Stimulated activated naive CD8-positive, alpha-beta T cell treated with anti-CD3 and anti-CD28 coated beads, Interleukin-15, Interleukin-2, amounts not matched to agents 100 ng/mL and 50 ng/mL, for 24 hours (primary cell): ENCODE measurements around the gene TIPIN.
"Not testable (repeated sequence)": the region's sequence is repeated elsewhere in the genome, so short reads cannot be mapped to it uniquely, and the experiment has no call there.

Source experiments
- H3K27ac Mint-ChIP-seq: one replicate; pipeline ENCODE4 v1.8.0; 2021; ENCODE audit warnings: mild to moderate bottlenecking, mixed read lengths
- H3K27me3 Mint-ChIP-seq: one replicate; pipeline ENCODE4 v1.8.0; 2021; ENCODE audit warnings: mixed read lengths
- H3K36me3 Mint-ChIP-seq: one replicate; pipeline ENCODE4 v1.8.0; 2021; ENCODE audit warnings: low read depth, mixed read lengths
- H3K4me1 Mint-ChIP-seq: one replicate; pipeline ENCODE4 v1.8.0; 2021; ENCODE audit warnings: low read depth, mixed read lengths
- H3K4me3 Mint-ChIP-seq: one replicate; pipeline ENCODE4 v1.8.0; 2021; ENCODE audit warnings: mild to moderate bottlenecking, mixed read lengths
- H3K9me3 Mint-ChIP-seq: one replicate; pipeline ENCODE4 v1.8.0; 2021; ENCODE audit warnings: mixed read lengths

The TIPIN gene

DNA sequence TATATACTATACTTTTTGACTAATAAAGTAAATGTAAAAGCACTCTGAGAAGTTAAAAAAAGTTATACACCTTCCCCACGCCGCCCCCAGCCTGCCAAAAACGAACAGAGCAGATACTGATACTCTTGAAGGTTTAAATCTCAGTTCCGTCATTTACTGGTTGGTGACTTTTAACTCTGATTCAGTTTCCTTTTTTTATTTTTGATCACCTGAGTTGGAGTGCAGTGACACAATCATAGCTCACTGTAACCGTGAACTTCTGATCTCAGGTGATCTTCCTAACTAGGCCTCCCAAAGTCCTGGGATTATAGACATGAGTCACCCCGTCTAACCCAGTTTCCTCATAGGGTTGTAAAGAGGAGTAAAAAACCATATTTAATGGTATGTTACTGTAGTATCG lies 3.3 kb upstream of the TIPIN start:
- Mint-ChIP-seq H3K4me3 (no peak overlapping the region), H3K27me3 (no peaks in the 10 kb centered on the region), H3K27ac (no peak overlapping the region), H3K9me3 (no peaks in the 10 kb centered on the region), H3K4me1 (peaks cover 25% of the 10 kb centered on the region), H3K36me3 (peaks cover under 1% of the 10 kb centered on the region)

GRCh38 chr15:66356077-66356358 lies 467 bp downstream of the TIPIN start:
- peaks cover 23% of the 10 kb centered on the region for H3K36me3 Mint-ChIP-seq
- peak overlapping the region; percentile 99 for H3K27ac Mint-ChIP-seq
- no peaks in the 10 kb centered on the region for H3K9me3 Mint-ChIP-seq
- no peaks in the 10 kb centered on the region for H3K27me3 Mint-ChIP-seq
- H3K4me1 Mint-ChIP-seq: peaks cover 33% of the 10 kb centered on the region
- H3K4me3 Mint-ChIP-seq: peak overlapping the region; percentile 90

DNA sequence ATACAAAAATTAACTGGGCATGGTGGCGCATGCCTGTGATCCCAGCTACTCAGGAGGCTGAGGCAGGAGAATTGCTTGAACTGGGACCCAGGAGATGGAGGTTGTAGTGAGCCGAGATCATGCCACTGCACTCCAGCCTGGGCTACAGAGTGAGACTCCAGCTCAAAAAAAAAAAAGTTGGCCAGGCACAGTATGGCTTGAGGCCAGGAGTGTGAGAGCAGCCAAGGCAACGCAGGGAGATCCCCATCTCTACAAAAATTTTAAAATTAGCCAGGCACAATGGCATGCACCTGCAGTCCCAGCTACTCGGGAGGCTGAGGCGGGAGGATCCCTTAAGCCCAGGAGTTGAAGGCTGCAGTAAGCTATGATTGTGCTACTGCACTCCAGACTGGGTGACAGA lies 8.0 kb downstream of the TIPIN start:
- H3K27me3 Mint-ChIP-seq, H3K4me3 Mint-ChIP-seq, H3K9me3 Mint-ChIP-seq, H3K27ac Mint-ChIP-seq, H3K4me1 Mint-ChIP-seq: not testable (repeated sequence)
- H3K36me3 Mint-ChIP-seq: peaks cover 44% of the 10 kb centered on the region

DNA sequence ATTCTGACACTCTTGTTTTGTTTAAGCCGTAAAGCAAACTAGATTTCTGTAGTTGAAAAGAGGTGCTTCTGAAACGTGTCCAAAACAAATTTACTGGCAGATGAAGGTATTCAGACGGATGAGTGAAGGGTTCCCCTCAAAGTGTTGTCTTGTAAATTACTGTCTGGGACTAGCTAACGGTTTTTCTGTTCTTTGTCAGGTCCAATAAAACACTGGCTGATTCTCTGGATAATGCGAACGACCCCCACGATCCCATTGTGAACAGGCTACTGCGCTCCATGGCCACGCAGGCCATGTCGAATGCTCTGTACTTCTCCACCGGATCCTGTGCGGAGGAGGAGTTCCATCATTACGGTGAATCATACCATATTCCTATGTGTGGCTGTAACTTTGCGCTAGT lies 27.7 kb downstream of the TIPIN start:
- Mint-ChIP-seq H3K36me3 (peaks cover 62% of the 10 kb centered on the region), H3K27ac (no peak overlapping the region), H3K9me3 (no peaks in the 10 kb centered on the region), H3K4me1 (no peaks in the 10 kb centered on the region), H3K27me3 (no peaks in the 10 kb centered on the region), H3K4me3 (no peak overlapping the region)

DNA sequence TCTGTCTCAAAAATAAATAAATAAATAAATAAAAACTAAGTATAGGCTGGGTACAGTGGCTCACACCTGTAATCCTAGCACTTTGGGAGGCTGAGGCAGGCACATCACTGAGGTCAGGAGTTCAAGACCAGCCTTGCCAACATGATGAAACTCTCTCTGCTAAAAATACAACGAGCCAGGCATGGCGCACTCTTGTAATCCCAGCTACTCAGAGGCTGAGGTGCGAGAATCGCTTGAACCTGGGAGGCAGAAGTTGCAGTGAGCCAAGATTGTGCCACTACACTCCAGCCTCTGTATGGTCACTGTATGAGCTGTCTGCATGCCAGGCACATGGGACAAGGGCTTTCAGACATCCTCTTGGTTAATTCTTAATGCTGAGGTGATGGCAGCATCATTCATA lies 28.7 kb downstream of the TIPIN start:
- Mint-ChIP-seq H3K9me3 (no peaks in the 10 kb centered on the region), H3K4me1 (no peaks in the 10 kb centered on the region), H3K4me3 (no peak overlapping the region), H3K36me3 (peaks cover 65% of the 10 kb centered on the region), H3K27me3 (no peaks in the 10 kb centered on the region), H3K27ac (no peak overlapping the region)

GRCh38 chr15:66326051-66326450 lies 30.4 kb downstream of the TIPIN start:
- Mint-ChIP-seq H3K27me3 (no peaks in the 10 kb centered on the region), H3K36me3 (peaks cover 62% of the 10 kb centered on the region), H3K4me1 (no peaks in the 10 kb centered on the region), H3K9me3 (no peaks in the 10 kb centered on the region), H3K4me3 (no peak overlapping the region), H3K27ac (no peak overlapping the region)

- no peak overlapping the region for H3K4me3 Mint-ChIP-seq
- no peaks in the 10 kb centered on the region for H3K9me3 Mint-ChIP-seq
- H3K27me3 Mint-ChIP-seq: no peaks in the 10 kb centered on the region
- H3K36me3 Mint-ChIP-seq: peaks cover 59% of the 10 kb centered on the region
- H3K27ac Mint-ChIP-seq: peak overlapping the region; percentile 75
- H3K4me1 Mint-ChIP-seq: peaks cover 5% of the 10 kb centered on the region
Observed at GRCh38 chr15:66323312-66323928, 33.1 kb downstream of the TIPIN start.

GRCh38 chr15:66312144-66312543 lies 44.3 kb downstream of the TIPIN start:
- H3K4me1 Mint-ChIP-seq: peaks cover 7% of the 10 kb centered on the region
- H3K36me3 Mint-ChIP-seq: peaks cover 60% of the 10 kb centered on the region
- H3K9me3 Mint-ChIP-seq: no peaks in the 10 kb centered on the region
- no peaks in the 10 kb centered on the region for H3K27me3 Mint-ChIP-seq
- H3K27ac Mint-ChIP-seq: no peak overlapping the region
- H3K4me3 Mint-ChIP-seq: no peak overlapping the region

DNA sequence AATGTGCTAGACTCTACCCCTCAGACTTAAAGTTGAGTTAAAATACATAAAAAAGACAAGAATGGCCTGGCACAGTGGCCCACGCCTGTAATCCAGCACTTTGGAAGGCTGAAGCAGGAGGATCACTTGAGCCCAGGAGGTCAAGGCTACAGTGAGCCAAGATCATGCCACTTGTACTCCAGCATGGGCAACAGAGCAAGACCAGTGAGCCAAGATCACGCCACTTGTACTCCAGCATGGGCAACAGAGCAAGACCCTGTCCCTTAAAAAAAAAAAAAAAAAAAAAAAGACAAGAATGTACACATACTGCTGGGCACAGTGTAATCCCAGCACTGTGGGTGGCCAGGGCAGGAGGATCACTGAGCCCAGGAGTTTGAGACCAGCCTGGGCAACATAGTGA lies 45.7 kb downstream of the TIPIN start:
- Mint-ChIP-seq H3K27ac (no peak overlapping the region), H3K36me3 (peaks cover 51% of the 10 kb centered on the region), H3K4me3 (no peak overlapping the region)

GRCh38 chr15:66309828-66310227 lies 46.7 kb downstream of the TIPIN start:
- Mint-ChIP-seq H3K9me3 (no peaks in the 10 kb centered on the region), H3K27ac (no peak overlapping the region), H3K4me1 (peaks cover 7% of the 10 kb centered on the region), H3K4me3 (no peak overlapping the region), H3K27me3 (no peaks in the 10 kb centered on the region), H3K36me3 (peaks cover 46% of the 10 kb centered on the region)

More for the DNA sequence above, 45.7 kb downstream of the TIPIN start:
- Mint-ChIP-seq H3K9me3 (no peaks in the 10 kb centered on the region), H3K27me3 (no peaks in the 10 kb centered on the region), H3K4me1 (peaks cover 7% of the 10 kb centered on the region)

- H3K27me3 Mint-ChIP-seq: no peaks in the 10 kb centered on the region
- no peaks in the 10 kb centered on the region for H3K9me3 Mint-ChIP-seq
- H3K36me3 Mint-ChIP-seq: peaks cover 43% of the 10 kb centered on the region
- no peak overlapping the region for H3K4me3 Mint-ChIP-seq
- peaks cover 7% of the 10 kb centered on the region for H3K4me1 Mint-ChIP-seq
- peak overlapping the region; percentile 34 for H3K27ac Mint-ChIP-seq
Observed at GRCh38 chr15:66308531-66308930, 48.0 kb downstream of the TIPIN start.

- Mint-ChIP-seq H3K27me3 (no peaks in the 10 kb centered on the region), H3K9me3 (no peaks in the 10 kb centered on the region), H3K27ac (no peak overlapping the region), H3K36me3 (peaks cover 40% of the 10 kb centered on the region), H3K4me1 (no peaks in the 10 kb centered on the region), H3K4me3 (no peak overlapping the region)
Observed at GRCh38 chr15:66306381-66306780, 50.1 kb downstream of the TIPIN start.

GRCh38 chr15:66304425-66304824 lies 52.1 kb downstream of the TIPIN start:
- H3K36me3 Mint-ChIP-seq: peaks cover 33% of the 10 kb centered on the region
- not testable (repeated sequence) for H3K4me3 Mint-ChIP-seq, H3K9me3 Mint-ChIP-seq, H3K27ac Mint-ChIP-seq, H3K4me1 Mint-ChIP-seq, H3K27me3 Mint-ChIP-seq

- Mint-ChIP-seq H3K9me3 (no peaks in the 10 kb centered on the region), H3K27ac (no peak overlapping the region), H3K36me3 (peaks cover 32% of the 10 kb centered on the region), H3K4me1 (no peaks in the 10 kb centered on the region), H3K4me3 (no peak overlapping the region), H3K27me3 (no peaks in the 10 kb centered on the region)
Observed at GRCh38 chr15:66302489-66303278, 53.8 kb downstream of the TIPIN start.

GRCh38 chr15:66298803-66299251 lies 57.7 kb downstream of the TIPIN start:
- H3K4me3 Mint-ChIP-seq: no peak overlapping the region
- H3K27ac Mint-ChIP-seq: peak overlapping the region; percentile 18
- no peaks in the 10 kb centered on the region for H3K9me3 Mint-ChIP-seq
- peaks cover 46% of the 10 kb centered on the region for H3K36me3 Mint-ChIP-seq
- peaks cover 27% of the 10 kb centered on the region for H3K4me1 Mint-ChIP-seq
- no peaks in the 10 kb centered on the region for H3K27me3 Mint-ChIP-seq

- H3K4me3 Mint-ChIP-seq: no peak overlapping the region
Observed at GRCh38 chr15:66296186-66296585, 60.3 kb downstream of the TIPIN start.

More at GRCh38 chr15:66296186-66296585, 60.3 kb downstream of the TIPIN start:
- Mint-ChIP-seq H3K36me3 (peaks cover 36% of the 10 kb centered on the region), H3K4me1 (peaks cover 39% of the 10 kb centered on the region), H3K27me3 (no peaks in the 10 kb centered on the region), H3K27ac (no peak overlapping the region), H3K9me3 (no peaks in the 10 kb centered on the region)
